Breast epithelium (tissue), 4 donors: ENCODE results near the gene ETAA1. TPM values are rescaled to one million over a fixed set of nuclear protein-coding genes. Genes with fewer than 3 reads are reported as not detected.

ENCODE experiments used
- DNase-seq, 2 donors: peaks; one replicate each; pipeline ENCODE4 v3.0.0-alpha.2; 2019; ENCODE audit warnings: low spot score in 2 of 2
- H3K27ac ChIP-seq, 2 donors: fragments of 200-600 bp; sonication (generic) in 1 of 2; one replicate each; pipeline ENCODE4 v1.5.1; 2016 to 2019; ENCODE audit warnings: mild to moderate bottlenecking in 1 of 2
- H3K27me3 ChIP-seq, 2 donors: fragments of 200-600 bp; sonication (generic) in 1 of 2; one replicate each; pipeline versions ENCODE4 v1.5.1 to v1.6.0; 2017 to 2019; ENCODE audit warnings: control low read depth in 1 of 2, mild to moderate bottlenecking in 1 of 2
- H3K36me3 ChIP-seq: fragments of 200-600 bp; one replicate; pipeline ENCODE4 v1.5.1; 2019
- H3K4me1 ChIP-seq, 2 donors: fragments of 200-600 bp; sonication (generic); one replicate each; pipeline ENCODE4 v1.5.1; 2016 to 2019; ENCODE audit warnings: control low read depth in 1 of 2
- H3K4me3 ChIP-seq, 3 donors: fragments of 200-600 bp; sonication (generic); 1 replicate in 2 of 3; 2 replicates in 1 of 3; pipeline ENCODE4 v1.5.1; 2016 to 2019; ENCODE audit warnings: mild to moderate bottlenecking in 3 of 3, moderate library complexity in 2 of 3
- H3K9me3 ChIP-seq, 2 donors: fragments of 200-600 bp; sonication (generic) in 1 of 2; one replicate each; pipeline ENCODE4 v1.5.1; 2016 to 2019; ENCODE audit warnings: control low read depth in 1 of 2
- CTCF ChIP-seq, 3 donors: fragments of 450-650 bp; IDR thresholded peaks; one replicate each; pipeline ENCODE4 v1.5.1; 2016 to 2017; ENCODE audit warnings: antibody characterized with exemption in 3 of 3, mild to moderate bottlenecking in 3 of 3, moderate library complexity in 3 of 3
- POLR2A ChIP-seq: fragments of 450-650 bp; IDR thresholded peaks from one replicate; pipeline ENCODE4 v1.6.1; 2016; ENCODE audit warnings: antibody characterized with exemption, mild to moderate bottlenecking, moderate library complexity
- POLR2AphosphoS5 ChIP-seq, 3 donors: sonication (generic); formaldehyde crosslinking; IDR thresholded peaks; one replicate each; pipeline ENCODE4 v1.6.1; 2017; ENCODE audit warnings: antibody characterized with exemption in 3 of 3
- intact Hi-C: fragments of 100-400 bp; cut with DNase I; formaldehyde crosslinking; loops from one replicate; pipeline ENCODE4 v1.15.1; 2023; ENCODE audit warnings: low total_unique reads
- total RNA-seq, 3 donors: library from RNA; depleted of rRNA; stranded (reverse); fragments of >200 nt; gene quantifications; one replicate each; pipeline ENCODE4 v1.1.0, GENCODE V29; 2016

Gene ETAA1
- total RNA-seq, 3 donors from 2014 or later: 17.0 to 23.6 (median 19.7) TPM

GRCh38 chr2:67379048-67379447, 18.1 kb upstream of the ETAA1 start:
- Histone ChIP-seq H3K27me3 (no peaks in the 10 kb centered on the region), H3K9me3 (no peaks in the 10 kb centered on the region), H3K4me1 (no peaks in the 10 kb centered on the region), H3K4me3 (no peak overlapping the region), H3K36me3 (no peaks in the 10 kb centered on the region), H3K27ac (no peak overlapping the region)
- no peak for TF ChIP-seq POLR2AphosphoS5 (IDR thresholded peaks at IDR 0.05)
- TF ChIP-seq POLR2A: no peak
- no peak for TF ChIP-seq CTCF (IDR thresholded peaks at IDR 0.05)
- no peak for DNase-seq
- intact Hi-C loops: no loop called here

DNA sequence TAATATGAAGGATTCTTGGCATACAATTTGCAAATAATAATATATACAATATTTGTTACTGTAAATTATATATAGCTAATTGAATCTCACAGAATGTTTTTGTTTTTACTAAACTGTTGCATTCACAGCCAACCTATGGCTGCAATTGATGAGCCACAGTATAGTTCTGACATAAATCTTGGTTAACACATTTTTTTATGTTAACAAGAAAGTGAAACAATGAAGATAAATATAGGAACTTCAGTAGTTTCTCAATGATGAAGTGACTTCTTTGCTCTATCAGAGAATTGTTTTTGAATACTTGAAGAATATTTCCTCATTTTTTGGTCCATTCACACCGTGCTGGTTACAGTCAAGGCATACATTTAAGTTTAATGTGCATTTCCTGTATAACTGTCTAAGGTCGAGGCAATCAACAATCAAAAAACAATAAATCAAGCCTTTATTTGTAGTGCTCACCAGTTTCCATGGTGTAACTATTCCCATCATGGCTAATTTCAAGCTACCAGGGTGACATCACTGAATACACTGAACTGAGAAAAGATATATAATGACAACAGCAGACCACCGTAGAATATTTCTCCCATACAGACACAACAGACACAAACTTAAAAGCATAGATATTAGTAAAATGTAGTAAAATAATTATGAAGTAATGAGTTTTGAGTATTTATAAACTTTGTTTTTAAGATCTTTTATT, 12.9 kb upstream of the ETAA1 start:
- Histone ChIP-seq H3K9me3 (no peaks in the 10 kb centered on the region), H3K4me3 (no peak overlapping the region), H3K27me3 (no peaks in the 10 kb centered on the region), H3K27ac (no peak overlapping the region), H3K36me3 (no peaks in the 10 kb centered on the region), H3K4me1 (no peaks in the 10 kb centered on the region)
- intact Hi-C loops: no loop called here
- TF ChIP-seq POLR2A (no peak), POLR2AphosphoS5 (IDR thresholded peaks at IDR 0.05) (no peak), CTCF (IDR thresholded peaks at IDR 0.05) (no peak)
- no peak for DNase-seq

- intact Hi-C loops: no loop called here
These were observed 8.5 kb upstream of the ETAA1 start for GRCh38 chr2:67388680-67389079.

DNA sequence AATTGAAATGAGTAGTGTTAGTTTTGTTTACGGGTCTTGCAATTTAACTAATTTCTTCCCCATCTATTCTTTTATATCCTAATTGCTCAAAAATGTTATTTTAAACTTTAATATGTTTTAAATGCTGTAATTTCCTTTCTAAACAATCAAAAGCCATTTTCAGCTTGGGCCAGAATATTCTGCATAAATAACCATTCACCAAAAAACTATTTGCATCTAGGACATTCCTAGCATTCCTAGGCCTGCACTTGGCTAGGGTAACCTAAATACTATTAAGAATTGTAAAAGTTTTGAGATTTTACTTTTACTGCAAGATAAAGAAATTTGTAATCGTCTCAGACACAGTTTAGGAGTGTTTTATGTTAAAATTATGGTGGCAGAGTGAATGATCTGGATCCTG, 7.8 kb upstream of the ETAA1 start:
- Histone ChIP-seq H3K4me1 (no peaks in the 10 kb centered on the region), H3K4me3 (no peak overlapping the region), H3K27ac (peak overlapping the region in 1 of 2 donors; percentile 40), H3K9me3 (no peaks in the 10 kb centered on the region), H3K27me3 (no peaks in the 10 kb centered on the region), H3K36me3 (no peaks in the 10 kb centered on the region)
- no peak for DNase-seq
- intact Hi-C loops: no loop called here
- no peak for TF ChIP-seq POLR2A
- TF ChIP-seq CTCF (IDR thresholded peaks at IDR 0.05): no peak
- no peak for TF ChIP-seq POLR2AphosphoS5 (IDR thresholded peaks at IDR 0.05)

More at GRCh38 chr2:67388680-67389079, 8.5 kb upstream of the ETAA1 start:
- H3K36me3 ChIP-seq: no peaks in the 10 kb centered on the region
- no peak for DNase-seq
- H3K4me3 ChIP-seq: no peak overlapping the region
- TF ChIP-seq POLR2A: no peak
- TF ChIP-seq POLR2AphosphoS5 (IDR thresholded peaks at IDR 0.05): no peak
- TF ChIP-seq CTCF (IDR thresholded peaks at IDR 0.05): no peak
- no peaks in the 10 kb centered on the region for H3K4me1 ChIP-seq
- H3K27ac ChIP-seq: no peak overlapping the region
- H3K9me3 ChIP-seq: no peaks in the 10 kb centered on the region
- no peaks in the 10 kb centered on the region for H3K27me3 ChIP-seq

DNA sequence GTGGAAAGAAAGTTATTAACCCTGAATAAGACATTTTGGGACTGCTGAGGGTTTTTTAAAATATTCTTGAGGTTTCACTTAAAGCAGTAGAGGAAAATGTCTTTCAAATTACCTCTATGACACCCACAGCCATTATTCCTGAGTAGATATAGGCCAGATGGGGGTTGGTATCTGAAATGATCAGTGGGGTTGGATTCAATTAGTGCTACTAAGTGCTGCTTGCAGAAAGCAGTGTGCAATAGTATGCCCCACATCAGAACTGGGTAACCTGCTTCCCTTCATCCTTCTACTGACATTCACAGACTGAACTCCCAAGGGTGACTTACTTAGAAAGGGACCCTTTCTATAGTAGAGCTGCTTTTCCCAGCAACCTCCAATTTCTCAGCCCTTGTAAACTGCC, 7.3 kb upstream of the ETAA1 start:
- H3K36me3 ChIP-seq: no peaks in the 10 kb centered on the region
- H3K4me3 ChIP-seq: no peak overlapping the region
- intact Hi-C loops: no loop called here
- H3K27ac ChIP-seq: peak overlapping the region in 1 of 2 donors; percentile 40
- no peaks in the 10 kb centered on the region for H3K4me1 ChIP-seq
- H3K27me3 ChIP-seq: no peaks in the 10 kb centered on the region
- DNase-seq: no peak
- no peaks in the 10 kb centered on the region for H3K9me3 ChIP-seq
- no peak for TF ChIP-seq POLR2A
- no peak for TF ChIP-seq POLR2AphosphoS5 (IDR thresholded peaks at IDR 0.05)
